AG04450 (cell line): ENCODE data around the gene RASSF3. TPM values are rescaled to one million over a fixed set of nuclear protein-coding genes. Genes with fewer than 3 reads are reported as not detected.

Source experiments
- CTCF ChIA-PET: fragments of 300-600, 350-600 bp; formaldehyde crosslinking; extraction: SDS; loops from one replicate; lab custom pipeline; 2022; ENCODE audit warnings: antibody characterized with exemption, inconsistent platforms; lab: Charles Lee
- POLR2A ChIA-PET: fragments of 350-600 bp; formaldehyde crosslinking; extraction: SDS; loops from one replicate; lab custom pipeline; 2021; ENCODE audit warnings: antibody characterized with exemption, inconsistent platforms; lab: Yijun Ruan, JAX
- DNase-seq: peaks from one replicate; pipeline ENCODE4 v3.0.0-alpha.2; 2011; ENCODE audit warnings: low read depth, low spot score
- H3K27ac ChIP-seq: one replicate; pipeline ENCODE4 v1.5.1; 2012; ENCODE audit warnings: low read depth, low read length, control low read depth
- H3K27me3 ChIP-seq: one replicate; pipeline ENCODE4 v1.6.0; 2012; ENCODE audit warnings: low read length; ENCODE audit not compliant: control insufficient read depth, insufficient read depth
- H3K4me3 ChIP-seq: 2 replicates; pipeline ENCODE4 v1.5.1; 2011; ENCODE audit warnings: mild to moderate bottlenecking, low read depth, low read length, control low read depth
- H3K9me3 ChIP-seq: 2 replicates; pipeline ENCODE4 v1.5.1; 2012; ENCODE audit warnings: low read length; ENCODE audit not compliant: control insufficient read depth, insufficient read depth
- CTCF ChIP-seq: IDR thresholded peaks from 2 replicates; pipeline ENCODE4 v1.5.1; 2011; ENCODE audit warnings: low read depth, low read length, control low read depth, inconsistent platforms
- polyA plus RNA-seq: library from polyadenylated mRNA; depleted of rRNA; stranded (reverse); fragments of >200 nt; gene quantifications from 2 replicates; pipeline ENCODE4 v1.2.3, GENCODE V29; 2011

Gene RASSF3
- polyA plus RNA-seq, 1 experiment, result 46.7 TPM

GRCh38 chr12:64590183-64590582 lies 20.1 kb upstream of the RASSF3 start:
- Histone ChIP-seq H3K27me3 (no peaks in the 10 kb centered on the region), H3K9me3 (no peaks in the 10 kb centered on the region), H3K27ac (no peak overlapping the region), H3K4me3 (no peak overlapping the region)
- TF ChIP-seq CTCF, result no peak
- no peak for DNase-seq
- ChIA-PET CTCF (interaction anchor here (0.7 to 2.1 kb wide), 4 partner anchors 10 to 108 kb away, joined by 3 to 10 read pairs (median 4); no protein-coding TSS in a partner anchor), POLR2A (interaction anchor here (0.7 kb wide), 1 partner anchor 69 kb away, joined by 8 read pairs; no protein-coding TSS in a partner anchor)

- Histone ChIP-seq H3K27ac (no peak overlapping the region), H3K27me3 (no peaks in the 10 kb centered on the region), H3K4me3 (no peak overlapping the region), H3K9me3 (no peaks in the 10 kb centered on the region)
- no peak for DNase-seq
- ChIA-PET POLR2A (no interaction called here), CTCF (interaction anchor here (0.5 to 1.7 kb wide), 3 partner anchors 47 to 100 kb away, joined by 3 to 8 read pairs (median 3); no protein-coding TSS in a partner anchor)
- TF ChIP-seq CTCF, result no peak
These were observed 14.2 kb upstream of the RASSF3 start for GRCh38 chr12:64595863-64596793.

DNA sequence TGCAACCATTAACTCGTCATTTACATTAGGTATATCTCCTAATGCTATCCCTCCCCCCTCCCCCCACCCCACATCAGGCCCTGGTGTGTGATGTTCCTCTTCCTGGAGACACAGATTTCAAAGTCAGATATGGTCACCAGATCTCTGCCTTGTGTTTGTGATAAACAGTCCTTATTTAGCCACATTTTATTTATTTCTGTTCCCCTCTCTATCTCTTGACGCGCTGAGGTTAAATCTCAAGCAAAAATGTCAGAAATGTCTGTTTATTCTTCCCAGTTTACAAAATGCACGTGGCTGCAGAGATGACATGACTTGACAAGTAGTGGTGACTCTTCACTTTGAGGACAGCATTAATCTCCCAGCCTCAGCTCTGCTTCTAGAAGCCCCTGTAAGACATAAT lies 11.5 kb upstream of the RASSF3 start:
- no peak for TF ChIP-seq CTCF
- ChIA-PET POLR2A (interaction anchor here (0.6 kb wide), 1 partner anchor 34 kb away, joined by 4 read pairs; no protein-coding TSS in a partner anchor), CTCF (interaction anchor here (1.2 kb wide), 1 partner anchor 50 kb away, joined by 3 read pairs; no protein-coding TSS in a partner anchor)

GRCh38 chr12:64600164-64600561 lies 10.1 kb upstream of the RASSF3 start:
- ChIA-PET CTCF (interaction anchor here (1.0 to 3.7 kb wide), 3 partner anchors 9 to 51 kb away, joined by 4 to 17 read pairs (median 5); no protein-coding TSS in a partner anchor), POLR2A (no interaction called here)
- no peak overlapping the region for H3K4me3 ChIP-seq
- H3K9me3 ChIP-seq, result no peaks in the 10 kb centered on the region
- H3K27ac ChIP-seq, result no peak overlapping the region
- DNase-seq, result no peak
- no peaks in the 10 kb centered on the region for H3K27me3 ChIP-seq
- no peak for TF ChIP-seq CTCF

More for the DNA sequence above, 11.5 kb upstream of the RASSF3 start:
- Histone ChIP-seq H3K27me3 (no peaks in the 10 kb centered on the region), H3K9me3 (no peaks in the 10 kb centered on the region), H3K4me3 (no peak overlapping the region), H3K27ac (no peak overlapping the region)
- DNase-seq, result no peak
